HL-60 (cell line): Measurements from ENCODE around the gene SLC10A2.

Source experiments
- DNase-seq, 2 experiments: peaks; one replicate each; pipeline ENCODE4 v3.0.0-alpha.2; 2010 to 2020; ENCODE audit warnings: low read depth in 1 of 2, low spot score in 1 of 2
- H3K27ac ChIP-seq: fragments of 250-450 bp; sonication (Bioruptor Pico); replicated peaks from 2 replicates; pipeline ENCODE4 v1.5.1; 2020; ENCODE audit warnings: mild to moderate bottlenecking, moderate library complexity
- H3K27me3 ChIP-seq: fragments of 250-450 bp; sonication (Bioruptor Pico); 2 replicates; pipeline ENCODE4 v1.5.1; 2021; ENCODE audit warnings: mild to moderate bottlenecking, moderate library complexity; ENCODE audit not compliant: insufficient read depth, poor library complexity, severe bottlenecking
- H3K4me3 ChIP-seq: replicated peaks from 2 replicates; pipeline ENCODE4 v1.5.1; 2011; ENCODE audit warnings: mild to moderate bottlenecking, control low read depth, low read length; ENCODE audit not compliant: insufficient read depth
- GABPA ChIP-seq: IDR thresholded peaks from 2 replicates; pipeline ENCODE4 v1.6.1; 2012; ENCODE audit warnings: low read depth
- POLR2AphosphoS5 ChIP-seq: IDR thresholded peaks from 2 replicates; pipeline ENCODE4 v1.6.1; 2012; ENCODE audit warnings: low read depth
- SPI1 ChIP-seq: IDR thresholded peaks from 2 replicates; pipeline ENCODE4 v1.6.1; 2012; ENCODE audit warnings: low read depth, mild to moderate bottlenecking, borderline replicate concordance
- TF ChIP-seq, protein P1 (sequence below): IDR thresholded peaks from one replicate; pipeline ENCODE4 v1.5.1; 2011; ENCODE audit warnings: low read length, control low read depth, inconsistent platforms; ENCODE audit not compliant: insufficient read depth
- TF ChIP-seq, protein P2 (sequence below): IDR thresholded peaks from 2 replicates; pipeline ENCODE4 v1.6.1; 2012; ENCODE audit warnings: low read depth; ENCODE audit not compliant: insufficient replicate concordance

The SLC10A2 gene

GRCh38 chr13:103003631-103004030 is 62.6 kb downstream of the SLC10A2 start:
- no peak for DNase-seq
- TF ChIP-seq, protein P1, sequence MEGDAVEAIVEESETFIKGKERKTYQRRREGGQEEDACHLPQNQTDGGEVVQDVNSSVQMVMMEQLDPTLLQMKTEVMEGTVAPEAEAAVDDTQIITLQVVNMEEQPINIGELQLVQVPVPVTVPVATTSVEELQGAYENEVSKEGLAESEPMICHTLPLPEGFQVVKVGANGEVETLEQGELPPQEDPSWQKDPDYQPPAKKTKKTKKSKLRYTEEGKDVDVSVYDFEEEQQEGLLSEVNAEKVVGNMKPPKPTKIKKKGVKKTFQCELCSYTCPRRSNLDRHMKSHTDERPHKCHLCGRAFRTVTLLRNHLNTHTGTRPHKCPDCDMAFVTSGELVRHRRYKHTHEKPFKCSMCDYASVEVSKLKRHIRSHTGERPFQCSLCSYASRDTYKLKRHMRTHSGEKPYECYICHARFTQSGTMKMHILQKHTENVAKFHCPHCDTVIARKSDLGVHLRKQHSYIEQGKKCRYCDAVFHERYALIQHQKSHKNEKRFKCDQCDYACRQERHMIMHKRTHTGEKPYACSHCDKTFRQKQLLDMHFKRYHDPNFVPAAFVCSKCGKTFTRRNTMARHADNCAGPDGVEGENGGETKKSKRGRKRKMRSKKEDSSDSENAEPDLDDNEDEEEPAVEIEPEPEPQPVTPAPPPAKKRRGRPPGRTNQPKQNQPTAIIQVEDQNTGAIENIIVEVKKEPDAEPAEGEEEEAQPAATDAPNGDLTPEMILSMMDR, result no peak
- TF ChIP-seq, protein P2, sequence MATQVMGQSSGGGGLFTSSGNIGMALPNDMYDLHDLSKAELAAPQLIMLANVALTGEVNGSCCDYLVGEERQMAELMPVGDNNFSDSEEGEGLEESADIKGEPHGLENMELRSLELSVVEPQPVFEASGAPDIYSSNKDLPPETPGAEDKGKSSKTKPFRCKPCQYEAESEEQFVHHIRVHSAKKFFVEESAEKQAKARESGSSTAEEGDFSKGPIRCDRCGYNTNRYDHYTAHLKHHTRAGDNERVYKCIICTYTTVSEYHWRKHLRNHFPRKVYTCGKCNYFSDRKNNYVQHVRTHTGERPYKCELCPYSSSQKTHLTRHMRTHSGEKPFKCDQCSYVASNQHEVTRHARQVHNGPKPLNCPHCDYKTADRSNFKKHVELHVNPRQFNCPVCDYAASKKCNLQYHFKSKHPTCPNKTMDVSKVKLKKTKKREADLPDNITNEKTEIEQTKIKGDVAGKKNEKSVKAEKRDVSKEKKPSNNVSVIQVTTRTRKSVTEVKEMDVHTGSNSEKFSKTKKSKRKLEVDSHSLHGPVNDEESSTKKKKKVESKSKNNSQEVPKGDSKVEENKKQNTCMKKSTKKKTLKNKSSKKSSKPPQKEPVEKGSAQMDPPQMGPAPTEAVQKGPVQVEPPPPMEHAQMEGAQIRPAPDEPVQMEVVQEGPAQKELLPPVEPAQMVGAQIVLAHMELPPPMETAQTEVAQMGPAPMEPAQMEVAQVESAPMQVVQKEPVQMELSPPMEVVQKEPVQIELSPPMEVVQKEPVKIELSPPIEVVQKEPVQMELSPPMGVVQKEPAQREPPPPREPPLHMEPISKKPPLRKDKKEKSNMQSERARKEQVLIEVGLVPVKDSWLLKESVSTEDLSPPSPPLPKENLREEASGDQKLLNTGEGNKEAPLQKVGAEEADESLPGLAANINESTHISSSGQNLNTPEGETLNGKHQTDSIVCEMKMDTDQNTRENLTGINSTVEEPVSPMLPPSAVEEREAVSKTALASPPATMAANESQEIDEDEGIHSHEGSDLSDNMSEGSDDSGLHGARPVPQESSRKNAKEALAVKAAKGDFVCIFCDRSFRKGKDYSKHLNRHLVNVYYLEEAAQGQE, result no peak
- TF ChIP-seq SPI1, result no peak
- no peak for TF ChIP-seq GABPA
- no peak for TF ChIP-seq POLR2AphosphoS5
- no peak overlapping the region for H3K27ac ChIP-seq
- H3K27me3 ChIP-seq, result no peaks in the 10 kb centered on the region
- no peak overlapping the region for H3K4me3 ChIP-seq

- Histone ChIP-seq H3K27me3 (no peaks in the 10 kb centered on the region), H3K27ac (no peak overlapping the region), H3K4me3 (no peak overlapping the region)
- TF ChIP-seq, protein P2, result no peak
- TF ChIP-seq GABPA (no peak), POLR2AphosphoS5 (no peak), SPI1 (no peak)
- TF ChIP-seq, protein P1, result no peak
- DNase-seq, result no peak
Observed at GRCh38 chr13:103002279-103002678, 63.9 kb downstream of the SLC10A2 start.

GRCh38 chr13:103000157-103000556 is 66.1 kb downstream of the SLC10A2 start:
- Histone ChIP-seq H3K27me3 (no peaks in the 10 kb centered on the region), H3K27ac (no peak overlapping the region), H3K4me3 (no peak overlapping the region)
- TF ChIP-seq GABPA (no peak), SPI1 (no peak), POLR2AphosphoS5 (no peak)
- TF ChIP-seq, protein P1, result no peak
- TF ChIP-seq, protein P2, result no peak
- DNase-seq, result no peak
